Activated CD4-positive, alpha-beta T cell treated with anti-CD3 and anti-CD28 coated beads for 48 hours (primary cell): ENCODE measurements around the gene MFN2.
A peak's percentile ranks its signal among the peaks of the same experiment; 100 is the strongest.
"Not testable (repeated sequence)": the region's sequence is repeated elsewhere in the genome, so short reads cannot be mapped to it uniquely, and the experiment has no call there.

Experiments
- DNase-seq: peaks from one replicate; pipeline ENCODE4 v3.0.0-alpha.2; 2020

MFN2 gene

DNA sequence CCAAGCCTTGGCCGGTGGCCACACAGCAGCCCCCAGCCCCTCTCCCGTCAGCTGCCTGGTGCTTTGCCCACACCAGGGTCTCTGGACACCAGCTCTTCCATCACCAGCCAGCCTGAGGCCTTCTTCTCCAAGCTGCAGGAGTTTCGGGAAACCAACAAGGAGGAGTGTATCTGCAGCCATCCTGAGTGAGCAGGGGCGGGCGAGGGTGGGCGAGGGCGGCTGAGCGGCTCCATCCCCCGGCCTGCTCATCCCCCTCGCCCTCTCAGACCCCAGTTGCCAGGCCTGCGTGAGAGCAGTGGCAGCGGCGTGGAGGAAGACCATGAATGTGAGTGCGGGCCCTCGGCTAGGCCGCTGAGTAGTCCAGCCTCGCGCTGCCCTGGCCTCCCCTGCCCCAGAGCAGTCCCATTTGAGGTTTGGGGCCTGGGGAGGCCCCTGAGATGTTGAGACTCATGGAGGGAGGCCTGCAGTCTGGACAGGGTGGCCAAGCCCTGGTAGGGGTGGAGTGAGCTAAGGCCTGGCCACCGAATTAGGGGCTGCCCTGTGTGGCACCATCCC lies 48.8 kb downstream of the MFN2 start:
- no peak for DNase-seq

DNA sequence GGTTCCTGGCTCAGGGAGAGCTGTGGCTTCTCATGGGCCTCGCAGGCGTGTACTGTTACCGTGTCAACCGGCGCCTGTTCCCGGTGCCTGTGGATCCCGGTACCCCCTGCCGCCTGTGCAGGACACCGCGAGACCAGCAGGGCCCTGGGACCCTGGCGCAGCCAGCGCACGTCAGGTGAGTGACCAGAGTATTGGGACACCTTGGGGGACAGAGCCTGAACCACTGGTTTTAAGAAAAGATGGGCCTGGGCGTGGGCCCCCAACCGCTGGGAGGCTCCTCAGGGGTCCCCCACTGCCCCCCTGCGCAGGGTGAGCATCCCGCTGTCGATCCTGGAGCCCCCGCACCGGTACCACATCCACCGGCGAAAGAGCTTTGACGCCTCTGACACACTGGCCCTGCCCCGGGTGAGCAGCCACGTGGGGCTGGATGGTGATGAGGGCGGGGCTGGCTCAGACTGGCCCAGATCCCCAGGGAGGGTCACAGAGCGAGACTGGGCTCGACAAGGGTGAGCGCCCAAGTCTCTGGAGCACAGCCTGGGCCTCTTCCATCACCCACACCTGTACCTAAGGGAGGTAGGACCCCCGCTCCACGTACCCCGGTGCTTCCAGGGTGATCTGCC lies 49.6 kb downstream of the MFN2 start:
- DNase-seq, result no peak

DNA sequence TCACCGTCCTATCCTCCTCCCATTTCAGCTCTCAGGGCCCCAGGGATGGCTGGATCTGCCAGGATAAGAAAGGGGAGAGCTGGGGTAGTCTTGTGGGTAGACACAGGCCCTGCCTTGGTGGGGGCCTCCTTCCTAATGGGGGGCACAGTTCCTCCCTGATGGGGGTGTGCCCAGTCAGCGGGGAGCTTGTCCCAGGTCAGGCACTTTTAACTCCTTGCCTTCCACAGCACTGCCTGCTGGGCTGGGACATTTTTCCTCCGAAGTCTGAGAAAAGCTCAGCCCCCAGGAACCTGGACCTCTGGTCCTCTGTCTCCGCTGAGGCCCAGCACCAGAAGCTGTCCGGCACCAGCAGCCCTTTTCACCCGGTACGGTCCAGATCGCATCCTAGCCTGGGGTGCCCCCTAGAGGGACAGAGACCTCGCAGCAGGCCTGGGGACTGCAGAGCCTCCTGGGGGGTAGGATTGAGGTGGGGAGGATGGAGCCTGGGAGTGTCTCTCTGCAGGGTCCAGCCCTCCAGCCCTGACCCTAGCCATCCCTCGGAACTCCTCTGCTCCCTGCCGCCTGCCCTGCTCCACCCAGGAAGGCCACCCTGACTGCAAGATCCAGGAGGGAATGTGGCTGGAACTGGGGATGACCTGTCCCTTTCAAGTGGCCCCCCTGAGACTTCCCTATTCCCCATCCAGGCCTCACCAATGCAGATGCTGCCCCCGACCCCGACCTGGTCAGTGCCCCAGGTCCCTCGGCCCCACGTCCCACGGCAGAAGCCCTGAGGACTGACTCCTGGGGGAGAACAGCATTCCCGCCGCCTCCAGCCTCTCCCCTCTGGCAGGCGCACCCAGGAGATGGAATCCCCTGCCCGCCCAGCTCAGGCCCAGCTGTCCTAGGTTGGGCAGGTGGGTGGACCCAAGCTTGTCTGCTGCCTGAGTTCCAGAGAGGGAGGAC lies 51.1 kb downstream of the MFN2 start:
- DNase-seq, result peak; percentile 65

DNA sequence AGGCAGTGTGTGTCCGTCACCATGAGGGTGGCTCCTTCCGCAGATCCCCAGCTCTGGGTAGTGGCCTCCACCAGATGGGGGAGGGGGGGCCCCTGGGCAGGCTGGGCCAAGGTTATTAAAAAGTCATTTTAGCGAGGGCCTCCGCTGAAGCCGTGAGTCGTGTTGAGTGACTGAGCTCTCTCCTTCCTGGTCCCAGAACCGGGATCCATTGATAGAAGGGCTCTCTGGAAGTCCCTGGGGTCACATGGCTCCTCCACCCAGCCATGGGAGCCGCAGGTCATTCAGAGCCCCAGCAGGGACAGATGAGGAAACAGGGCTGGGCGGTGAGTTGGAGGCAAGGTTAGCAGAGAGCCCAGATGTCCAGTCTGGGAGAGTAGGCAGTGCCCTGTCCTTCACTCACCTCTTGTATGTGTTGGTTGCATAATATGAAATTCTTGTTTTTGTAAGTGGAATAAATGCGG lies 51.9 kb downstream of the MFN2 start:
- no peak for DNase-seq

DNA sequence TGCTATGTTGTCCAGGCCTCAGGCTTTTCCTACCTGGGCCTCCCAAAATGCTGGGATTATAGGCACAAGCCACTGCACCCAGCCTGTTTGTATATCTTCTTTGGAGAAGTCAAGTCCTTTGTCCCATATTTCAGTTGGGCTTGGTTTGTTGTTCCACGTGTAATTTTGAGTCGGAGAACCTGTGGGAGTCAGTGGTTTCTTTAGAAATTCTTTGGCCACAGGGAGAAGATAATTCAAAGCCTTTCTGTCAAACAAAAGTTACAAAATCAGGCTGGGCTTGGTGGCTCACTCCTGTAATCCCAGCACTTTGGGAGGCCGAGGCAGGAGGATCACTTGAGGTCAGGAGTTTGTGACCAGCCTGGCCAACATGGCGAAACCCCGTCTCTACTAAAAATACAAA lies 53.2 kb downstream of the MFN2 start:
- DNase-seq, result not testable (repeated sequence)

DNA sequence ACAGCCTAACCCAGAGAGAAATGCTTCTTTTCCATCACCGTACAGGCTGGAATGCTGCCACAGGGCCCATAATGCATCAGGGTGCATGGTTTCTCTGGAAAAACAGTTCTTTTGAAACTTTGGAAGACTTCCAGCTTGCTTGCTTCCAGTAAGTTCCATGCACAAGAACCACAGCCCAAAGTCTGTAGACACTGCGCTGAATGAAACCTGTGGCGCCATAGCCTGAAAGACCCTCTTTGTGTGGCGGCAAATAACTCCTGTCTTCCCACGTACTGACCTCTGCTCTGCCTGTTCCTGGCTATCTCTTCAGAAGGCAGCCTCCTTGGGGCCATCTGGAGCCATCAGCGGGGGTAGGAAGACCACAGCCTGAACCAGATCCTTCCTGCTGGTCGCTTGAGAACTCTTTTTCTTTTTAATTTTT lies 54.1 kb downstream of the MFN2 start:
- DNase-seq, result no peak

DNA sequence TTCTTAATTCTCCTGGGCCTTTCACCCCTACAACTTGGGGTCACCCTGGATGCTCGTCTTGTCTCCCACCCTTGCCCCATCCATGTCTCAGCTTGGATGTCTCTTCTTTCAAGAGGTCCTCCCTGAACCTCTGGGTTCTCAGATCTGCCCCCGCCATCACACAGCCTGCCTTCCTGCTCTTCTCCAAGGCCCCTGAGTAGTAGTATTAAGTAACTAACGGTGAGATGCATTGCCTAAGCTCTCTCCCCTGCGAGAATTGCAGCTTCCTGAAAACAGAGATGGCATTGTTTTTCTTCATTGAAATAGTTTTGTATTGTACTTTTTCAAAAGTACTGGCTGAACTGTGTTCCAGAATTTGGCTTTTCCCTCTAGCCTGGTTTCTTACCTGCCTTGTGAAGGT lies 55.1 kb downstream of the MFN2 start:
- no peak for DNase-seq

DNA sequence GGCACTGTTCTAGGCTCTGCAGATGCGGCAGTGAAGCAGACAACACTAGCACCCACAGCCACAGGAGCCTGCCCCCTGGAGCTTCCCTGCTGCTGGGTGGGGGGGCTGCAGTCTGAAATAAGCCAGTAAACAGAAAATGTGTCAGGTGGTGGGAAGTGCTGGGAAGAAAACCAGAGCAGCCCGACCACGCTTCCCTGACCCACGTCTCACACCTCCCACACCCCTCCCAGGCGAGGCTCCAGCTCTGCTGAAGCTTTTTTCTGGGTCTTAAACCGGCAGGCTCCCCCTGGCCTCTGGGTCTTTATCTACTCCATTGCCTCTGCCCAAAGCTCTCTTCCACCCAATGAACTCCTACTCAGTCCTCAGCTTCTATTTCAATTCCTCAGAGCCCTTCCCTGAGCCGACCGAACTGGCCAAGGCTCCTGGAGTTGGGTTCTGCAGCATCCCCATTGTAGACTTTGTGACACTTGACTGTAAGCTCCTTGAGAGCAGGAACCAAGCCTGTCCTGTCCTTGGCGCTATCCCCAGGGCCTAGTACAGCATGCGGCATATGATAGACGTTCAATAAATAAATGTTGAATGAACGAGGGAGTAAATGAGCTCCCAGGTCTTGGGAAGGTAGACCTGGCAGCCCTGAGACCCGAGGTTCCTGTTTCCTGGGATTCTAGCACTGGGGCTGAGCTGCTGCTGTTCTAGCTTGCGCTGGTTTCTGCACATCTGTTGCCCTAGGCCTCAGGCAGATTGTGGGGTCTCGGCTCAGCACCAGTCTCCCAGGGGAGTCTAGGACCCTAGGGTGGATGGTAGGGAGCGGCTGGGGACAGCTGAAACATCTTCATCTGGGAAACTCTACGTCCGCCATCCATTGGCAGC lies 57.5 kb downstream of the MFN2 start:
- no peak for DNase-seq

DNA sequence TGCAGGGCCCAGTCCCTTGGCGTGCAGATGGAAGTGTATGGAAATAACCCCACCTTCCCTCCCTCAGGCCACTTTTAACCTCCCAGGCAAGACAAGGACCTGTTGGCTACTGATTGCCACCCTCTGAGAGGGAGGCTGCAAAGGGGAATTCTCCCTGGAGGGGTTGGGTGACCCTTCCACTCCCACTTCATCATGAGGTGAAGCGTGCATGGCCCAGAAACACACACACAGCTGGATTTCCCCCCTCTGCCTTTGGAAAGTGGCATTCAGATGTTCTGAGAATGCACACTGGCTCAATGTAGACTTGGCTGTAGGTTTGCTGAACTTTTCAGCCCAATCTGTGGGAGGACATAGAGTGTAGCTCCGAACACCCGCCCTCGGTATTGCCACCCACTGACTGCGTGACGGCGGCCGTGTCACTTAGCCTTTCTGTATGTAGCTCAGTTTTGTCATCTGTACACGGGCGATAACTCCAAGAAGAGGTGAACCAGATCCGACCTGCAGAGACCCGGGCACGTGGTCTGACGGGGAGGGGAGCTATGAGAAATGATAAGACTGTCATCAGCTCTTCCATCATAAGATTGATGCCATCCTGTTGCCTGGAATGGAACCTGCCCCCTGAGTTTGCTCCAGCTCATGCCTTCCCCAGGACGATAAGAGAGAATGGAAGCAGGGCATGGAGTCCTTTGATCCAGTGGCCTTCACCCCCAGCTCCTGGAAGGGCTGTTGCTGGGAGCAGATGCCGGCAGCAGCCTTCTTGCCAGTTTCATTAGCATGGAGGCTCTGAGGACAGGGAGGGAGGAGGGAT lies 58.3 kb downstream of the MFN2 start:
- DNase-seq, result no peak

DNA sequence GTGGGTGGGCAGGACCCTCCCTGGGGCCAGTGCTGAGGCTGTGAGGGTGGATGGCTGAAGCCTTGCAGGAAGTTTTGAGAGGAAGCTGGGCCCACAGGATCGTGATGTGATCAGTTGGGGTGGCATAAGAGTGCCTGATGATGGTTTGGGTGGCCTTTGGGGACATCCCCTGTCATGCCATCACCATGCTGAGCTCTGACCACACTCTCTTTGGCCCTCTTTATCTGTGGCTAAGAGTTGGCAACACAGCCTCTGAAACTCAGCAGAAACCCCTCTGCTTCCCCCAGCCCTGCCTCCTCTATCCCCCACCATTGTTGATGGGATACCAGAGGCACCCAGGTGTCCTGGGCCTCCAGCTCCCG lies 58.9 kb downstream of the MFN2 start:
- DNase-seq, result no peak

DNA sequence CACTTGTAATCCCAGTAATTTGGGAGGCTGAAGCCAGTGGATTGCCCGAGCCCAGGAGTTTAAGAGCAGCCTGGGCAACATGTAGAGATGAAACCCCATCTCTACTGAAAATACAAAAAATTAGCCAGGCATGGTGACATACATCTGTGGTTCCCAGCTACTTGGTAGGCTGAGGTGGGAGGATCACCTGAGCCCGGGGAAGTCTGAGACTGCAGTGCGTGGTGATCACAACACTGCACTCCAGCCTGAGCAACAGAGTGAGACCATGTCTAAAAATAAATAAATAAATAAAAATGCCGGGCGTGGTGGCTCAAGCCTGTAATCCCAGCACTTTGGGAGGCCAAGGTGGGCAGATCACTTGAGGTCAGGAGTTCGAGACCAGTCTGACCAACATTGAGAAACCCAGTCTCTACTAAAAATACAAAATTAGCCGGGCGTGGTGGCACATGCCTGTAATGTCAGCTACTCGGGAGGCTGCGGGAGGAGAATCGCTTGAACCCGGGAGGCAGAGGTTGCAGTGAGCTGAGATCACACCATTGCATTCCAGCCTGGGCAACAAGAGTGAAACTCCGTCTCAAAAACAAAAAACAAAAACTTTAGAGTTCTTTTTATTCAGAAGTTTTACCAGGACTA lies 59.7 kb downstream of the MFN2 start:
- DNase-seq, result not testable (repeated sequence)

DNA sequence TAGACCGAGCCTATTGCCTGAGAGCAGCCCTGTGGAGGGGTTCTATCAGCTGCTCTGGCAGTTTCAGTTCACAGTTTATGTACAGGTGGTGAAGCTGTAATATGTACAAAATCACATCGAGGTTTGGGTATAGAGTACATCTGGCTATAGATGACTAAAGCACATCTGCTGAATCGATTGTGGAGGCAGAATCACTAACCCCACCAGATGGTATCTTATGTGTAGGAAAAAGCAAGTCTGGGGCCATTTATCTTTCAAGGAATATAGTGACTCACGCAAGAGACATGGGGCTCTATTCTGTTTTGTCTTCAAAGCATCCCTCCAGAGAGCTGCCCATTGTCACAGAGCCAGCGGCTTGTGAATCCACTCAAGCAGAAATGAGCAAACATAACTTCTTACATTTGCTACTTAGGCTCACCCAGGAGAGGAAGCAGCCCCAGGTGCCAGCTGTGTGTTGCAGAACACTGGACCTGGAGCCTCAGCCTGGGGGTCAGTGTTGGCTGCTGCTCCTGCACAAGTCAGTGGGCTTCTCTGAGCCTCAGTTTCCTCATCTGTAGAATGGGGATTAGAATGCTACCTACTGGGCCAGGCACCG lies 60.3 kb downstream of the MFN2 start:
- peak; percentile 60 for DNase-seq

DNA sequence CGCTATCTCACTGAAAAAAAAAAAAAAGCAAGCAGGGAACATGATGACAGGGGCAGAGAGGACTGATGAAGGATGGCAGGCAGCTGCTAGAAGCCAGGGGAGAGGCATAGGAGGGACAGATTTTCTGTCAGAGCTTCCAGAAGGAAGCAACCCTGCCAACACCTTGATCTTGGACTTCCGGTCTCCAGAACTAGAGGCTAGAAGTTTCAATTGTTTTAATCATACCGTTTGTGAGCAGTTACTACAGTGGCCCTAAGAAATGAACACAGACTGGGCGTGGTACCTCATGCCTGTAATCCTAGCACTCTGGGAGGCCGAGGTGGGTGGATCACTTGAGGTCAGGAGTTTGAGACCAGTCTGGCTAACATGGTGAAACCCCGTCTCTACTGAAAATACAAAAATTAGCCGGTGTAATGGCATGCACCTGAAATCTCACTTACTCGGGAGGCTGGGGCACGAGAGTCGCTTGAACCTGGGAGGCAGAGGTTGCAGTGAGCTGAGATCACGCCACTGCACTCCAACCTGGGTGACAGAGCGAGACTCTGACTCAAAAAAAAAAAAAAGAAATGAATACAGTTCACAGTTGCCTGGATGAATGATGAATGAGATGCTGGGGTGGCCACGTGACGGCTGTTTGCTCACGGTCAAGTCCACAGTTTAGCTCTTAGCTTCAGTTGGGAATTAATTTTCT lies 64.1 kb downstream of the MFN2 start:
- DNase-seq, result peak; percentile 35

DNA sequence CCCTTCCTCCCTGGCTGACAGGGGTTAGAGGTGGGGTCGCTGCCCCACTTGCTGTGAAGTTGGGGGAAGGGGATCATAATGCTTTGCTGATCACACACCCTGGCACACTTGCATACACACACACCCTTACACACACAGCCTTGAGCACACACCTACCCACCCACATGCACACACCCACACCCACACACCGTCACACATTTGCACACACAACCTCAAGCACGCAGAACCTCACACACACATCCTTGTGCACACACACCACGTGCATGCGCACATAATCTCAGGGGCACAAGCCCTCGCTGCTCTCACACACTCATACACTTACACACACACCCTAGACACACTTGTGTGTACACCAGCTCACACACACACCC lies 66.5 kb downstream of the MFN2 start:
- no peak for DNase-seq

DNA sequence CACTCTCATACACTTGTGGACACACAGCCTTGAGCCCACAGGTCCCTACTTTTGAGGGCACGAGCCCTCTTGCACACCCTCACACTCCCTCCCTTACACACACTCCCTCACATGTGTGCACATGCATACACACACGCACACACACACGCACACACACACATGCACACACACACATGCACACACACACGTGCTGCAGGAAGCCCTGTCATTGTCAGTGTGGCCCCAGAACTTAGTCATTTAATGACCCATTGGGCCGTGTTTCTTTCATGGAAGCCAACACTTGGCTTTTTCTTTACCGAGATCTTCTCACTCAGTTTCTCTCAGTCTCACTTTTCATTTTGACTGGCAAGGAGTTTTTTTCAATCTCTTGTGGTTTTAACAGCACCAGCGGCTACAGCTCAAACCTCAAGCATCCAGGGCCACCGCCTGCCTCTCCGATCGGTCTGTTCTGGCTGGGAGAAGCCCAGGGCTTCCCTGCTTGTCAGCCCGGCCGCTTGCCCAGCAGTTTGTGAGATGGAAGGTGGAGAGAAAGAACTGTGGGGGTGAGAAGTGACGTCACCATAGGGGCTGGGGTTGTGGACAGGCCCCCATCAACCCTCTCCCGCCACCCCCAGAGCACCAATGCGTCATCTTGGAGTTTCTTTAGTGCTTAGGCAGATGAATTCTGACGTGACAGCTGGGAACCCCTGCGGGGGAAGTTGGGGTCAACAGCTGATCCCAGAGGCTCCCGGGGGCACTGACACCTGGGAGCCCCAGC lies 67.1 kb downstream of the MFN2 start:
- peak; percentile 80 for DNase-seq

DNA sequence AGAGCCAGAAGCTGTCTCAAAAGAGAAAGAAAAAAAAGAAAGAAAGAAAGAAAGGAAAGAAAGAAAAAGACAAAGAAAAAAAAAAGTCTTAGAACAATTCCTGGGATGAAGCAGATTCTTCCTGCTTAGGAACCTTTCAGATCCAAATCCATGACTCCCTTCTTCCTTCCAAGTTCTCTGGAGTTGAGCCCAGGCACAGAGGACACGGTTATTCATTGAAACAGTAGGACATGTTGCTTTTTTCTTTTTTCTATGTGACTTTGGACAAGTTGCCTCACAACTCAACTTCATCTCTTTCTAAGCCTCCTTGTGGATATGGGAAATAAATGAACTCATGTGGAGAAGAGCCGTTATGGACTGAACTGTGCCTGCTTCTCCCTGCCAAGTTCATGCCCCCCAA lies 68.1 kb downstream of the MFN2 start:
- DNase-seq, result no peak

DNA sequence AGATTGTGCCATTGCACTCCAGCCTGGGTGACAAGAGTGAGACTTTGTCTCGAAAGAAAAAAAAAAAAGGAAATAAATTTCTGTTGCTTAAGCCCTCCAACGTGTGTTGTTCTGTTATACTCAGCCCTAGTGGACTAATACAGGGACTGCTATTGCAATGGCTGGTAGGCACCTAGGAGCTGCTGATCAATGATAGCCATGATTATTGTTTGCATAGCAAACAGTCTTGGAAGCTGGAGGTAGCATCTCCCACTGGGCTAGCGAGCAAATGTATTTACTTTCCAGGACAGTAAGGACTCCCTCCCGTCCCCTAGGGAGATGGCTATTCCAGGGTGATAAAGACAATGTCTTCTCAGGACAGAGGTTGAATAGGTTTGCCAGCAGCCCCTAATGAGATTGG lies 69.4 kb downstream of the MFN2 start:
- DNase-seq, result no peak

DNA sequence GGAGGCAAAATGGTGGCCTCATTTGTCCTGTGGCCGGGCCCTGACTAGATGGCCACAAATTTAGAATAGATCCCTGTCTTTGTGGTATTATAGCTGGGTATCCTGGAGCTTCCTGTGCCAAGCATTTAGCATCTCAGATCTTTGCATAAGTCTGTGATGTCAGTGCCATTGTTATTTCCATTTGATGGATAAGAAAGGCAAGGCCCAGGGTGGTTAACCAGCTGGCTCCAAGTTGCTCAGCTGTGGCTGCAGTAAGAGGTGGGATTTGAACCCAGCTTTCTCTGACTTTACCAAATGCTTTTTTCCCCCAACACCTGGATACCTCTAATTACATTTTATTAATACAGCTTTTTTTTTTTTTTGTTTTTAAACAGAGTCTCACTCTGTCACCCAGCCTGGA lies 71.1 kb downstream of the MFN2 start:
- DNase-seq, result no peak

DNA sequence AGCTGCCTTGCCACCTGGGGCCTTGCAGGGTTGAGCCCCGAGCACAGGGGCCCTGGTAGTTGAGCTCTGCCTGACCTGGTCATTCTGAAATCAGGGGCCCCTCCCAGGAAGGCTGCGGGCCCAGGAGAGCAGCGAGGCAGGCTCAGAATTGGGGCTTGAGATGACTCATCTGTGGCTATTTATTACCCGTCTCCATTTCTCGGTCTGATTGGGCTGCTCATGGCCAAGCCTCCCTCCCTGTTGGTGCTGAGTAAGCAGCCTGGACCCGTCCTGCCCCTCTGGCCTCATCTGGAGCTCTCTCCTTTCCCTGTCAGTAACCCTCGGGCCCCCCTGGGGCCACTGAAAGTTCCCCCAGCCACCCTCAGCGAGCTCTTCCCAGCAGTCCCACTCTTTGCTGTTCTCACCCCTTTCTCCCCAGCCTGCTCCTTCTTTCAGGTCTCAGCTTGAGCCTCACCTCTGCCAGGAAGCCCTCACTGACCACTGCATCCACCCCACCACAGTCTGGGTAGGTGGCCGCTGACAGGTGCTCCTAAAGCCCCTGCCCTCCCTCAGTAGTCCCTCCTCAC lies 71.8 kb downstream of the MFN2 start:
- peak; percentile 58 for DNase-seq
